Osteocyte (in vitro differentiated cells): Measurements from ENCODE around the gene OSR1. TPM values are rescaled to one million over a fixed set of nuclear protein-coding genes. Genes with fewer than 3 reads are reported as not detected.

Experiments used
- DNase-seq: peaks from one replicate; pipeline ENCODE4 v3.0.0; 2021; ENCODE audit warnings: mixed read lengths; ENCODE audit not compliant: unreplicated experiment; ENCODE audit errors: extremely low spot score
- H3K27ac Mint-ChIP-seq: one replicate; pipeline ENCODE4 v1.8.0; 2021; ENCODE audit warnings: mild to moderate bottlenecking, mixed read lengths; ENCODE audit not compliant: unreplicated experiment
- H3K27me3 Mint-ChIP-seq: one replicate; pipeline ENCODE4 v1.8.0; 2021; ENCODE audit warnings: mixed read lengths; ENCODE audit not compliant: unreplicated experiment
- H3K36me3 Mint-ChIP-seq: one replicate; pipeline ENCODE4 v1.8.0; 2021; ENCODE audit warnings: mixed read lengths; ENCODE audit not compliant: unreplicated experiment
- H3K4me1 Mint-ChIP-seq: one replicate; pipeline ENCODE4 v1.8.0; 2021; ENCODE audit warnings: mixed read lengths; ENCODE audit not compliant: unreplicated experiment
- H3K4me3 Mint-ChIP-seq: one replicate; pipeline ENCODE4 v1.8.0; 2021; ENCODE audit warnings: mild to moderate bottlenecking, moderate library complexity, mixed read lengths; ENCODE audit not compliant: unreplicated experiment
- H3K9me3 Mint-ChIP-seq: one replicate; pipeline ENCODE4 v1.8.0; 2021; ENCODE audit warnings: mixed read lengths; ENCODE audit not compliant: unreplicated experiment
- microRNA-seq: library from miRNA; unstranded; fragments of <30 nt; microRNA quantifications from one replicate; pipeline ENCODE4 v1.1.0, GENCODE V29; 2020; ENCODE audit not compliant: unreplicated experiment
- total RNA-seq: library from RNA; stranded (reverse); gene quantifications from 2 replicates; pipeline ENCODE4 v1.2.1, GENCODE V29; 2021
- TF ChIP-seq, protein P1 (sequence below): fragments of 200-600 bp; sonication (generic); IDR thresholded peaks from 2 replicates; pipeline ENCODE4 v1.5.0; 2021; ENCODE audit warnings: antibody characterized with exemption, mild to moderate bottlenecking, moderate library complexity

The OSR1 gene
- total RNA-seq, 1 donor from 2014 or later = 5.8 TPM

DNA sequence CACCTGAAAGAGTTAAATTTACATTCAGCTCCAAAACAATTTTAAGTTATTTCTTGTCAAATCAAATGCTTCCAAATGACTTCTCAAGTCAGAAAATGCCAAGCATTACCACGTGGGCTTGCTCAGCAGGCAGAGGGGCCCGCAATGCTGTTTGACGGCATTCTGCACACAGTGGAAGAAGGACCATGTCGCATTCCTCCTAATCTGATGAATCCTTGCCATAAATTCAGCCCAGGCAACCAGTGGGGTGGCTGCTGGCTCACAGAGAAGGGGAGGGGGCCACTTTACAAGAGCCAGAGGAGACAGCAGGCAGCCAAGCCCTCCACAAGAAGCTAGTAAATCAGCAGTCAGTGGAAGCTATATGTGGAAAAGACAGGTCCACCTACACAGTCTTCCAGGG is 56.7 kb downstream of the OSR1 start:
- Mint-ChIP-seq H3K27ac (no peak overlapping the region), H3K4me3 (no peak overlapping the region), H3K36me3 (no peaks in the 10 kb centered on the region), H3K4me1 (peaks cover 26% of the 10 kb centered on the region), H3K9me3 (no peaks in the 10 kb centered on the region), H3K27me3 (peaks cover 1% of the 10 kb centered on the region)
- TF ChIP-seq, protein P1, sequence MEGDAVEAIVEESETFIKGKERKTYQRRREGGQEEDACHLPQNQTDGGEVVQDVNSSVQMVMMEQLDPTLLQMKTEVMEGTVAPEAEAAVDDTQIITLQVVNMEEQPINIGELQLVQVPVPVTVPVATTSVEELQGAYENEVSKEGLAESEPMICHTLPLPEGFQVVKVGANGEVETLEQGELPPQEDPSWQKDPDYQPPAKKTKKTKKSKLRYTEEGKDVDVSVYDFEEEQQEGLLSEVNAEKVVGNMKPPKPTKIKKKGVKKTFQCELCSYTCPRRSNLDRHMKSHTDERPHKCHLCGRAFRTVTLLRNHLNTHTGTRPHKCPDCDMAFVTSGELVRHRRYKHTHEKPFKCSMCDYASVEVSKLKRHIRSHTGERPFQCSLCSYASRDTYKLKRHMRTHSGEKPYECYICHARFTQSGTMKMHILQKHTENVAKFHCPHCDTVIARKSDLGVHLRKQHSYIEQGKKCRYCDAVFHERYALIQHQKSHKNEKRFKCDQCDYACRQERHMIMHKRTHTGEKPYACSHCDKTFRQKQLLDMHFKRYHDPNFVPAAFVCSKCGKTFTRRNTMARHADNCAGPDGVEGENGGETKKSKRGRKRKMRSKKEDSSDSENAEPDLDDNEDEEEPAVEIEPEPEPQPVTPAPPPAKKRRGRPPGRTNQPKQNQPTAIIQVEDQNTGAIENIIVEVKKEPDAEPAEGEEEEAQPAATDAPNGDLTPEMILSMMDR = no peak
- no peak for DNase-seq

Small RNA genes lying within 50 kb of the gene (microRNA-seq; reads per million reads assigned to microRNA genes)
- not detected for gene MIR4757
